COLO829 (cell line): ENCODE results near the gene EMB.
A peak's percentile ranks its signal among the peaks of the same experiment; 100 is the strongest.
"Not testable (repeated sequence)": the region's sequence is repeated elsewhere in the genome, so short reads cannot be mapped to it uniquely, and the experiment has no call there.

Source experiments
- DNase-seq: peaks from one replicate; pipeline ENCODE4 v3.0.0; 2012; ENCODE audit warnings: low spot score

Gene EMB

DNA sequence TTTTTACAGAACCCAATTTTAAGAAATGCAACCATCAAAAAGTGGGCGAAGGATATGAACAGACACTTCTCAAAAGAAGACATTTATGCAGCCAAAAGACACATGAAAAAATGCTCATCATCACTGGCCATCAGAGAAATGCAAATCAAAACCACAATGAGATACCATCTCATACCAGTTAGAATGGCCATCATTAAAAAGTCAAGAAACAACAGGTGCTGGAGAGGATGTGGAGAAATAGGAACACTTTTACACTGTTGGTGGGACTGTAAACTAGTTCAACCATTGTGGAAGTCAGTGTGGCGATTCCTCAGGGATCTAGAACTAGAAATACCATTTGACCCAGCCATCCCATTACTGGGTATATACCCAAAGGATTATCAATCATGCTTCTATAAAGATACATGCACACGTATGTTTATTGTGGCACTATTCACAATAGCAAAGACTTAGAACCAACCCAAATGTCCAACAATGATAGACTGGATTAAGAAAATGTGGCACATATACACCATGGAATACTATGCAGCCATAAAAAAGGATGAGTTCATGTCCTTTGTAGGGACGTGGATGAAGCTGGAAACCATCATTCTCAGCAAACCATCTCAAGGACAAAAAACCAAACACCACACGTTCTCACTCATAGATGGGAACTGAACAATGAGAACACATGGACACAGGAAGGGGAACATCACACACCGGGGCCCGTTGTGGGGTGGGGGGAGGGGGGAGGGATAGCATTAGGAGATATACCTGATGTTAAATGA, 19.7 kb downstream of the EMB start:
- not testable (repeated sequence) for DNase-seq

GRCh38 chr5:50420343-50420935, 20.6 kb downstream of the EMB start:
- no peak for DNase-seq

DNA sequence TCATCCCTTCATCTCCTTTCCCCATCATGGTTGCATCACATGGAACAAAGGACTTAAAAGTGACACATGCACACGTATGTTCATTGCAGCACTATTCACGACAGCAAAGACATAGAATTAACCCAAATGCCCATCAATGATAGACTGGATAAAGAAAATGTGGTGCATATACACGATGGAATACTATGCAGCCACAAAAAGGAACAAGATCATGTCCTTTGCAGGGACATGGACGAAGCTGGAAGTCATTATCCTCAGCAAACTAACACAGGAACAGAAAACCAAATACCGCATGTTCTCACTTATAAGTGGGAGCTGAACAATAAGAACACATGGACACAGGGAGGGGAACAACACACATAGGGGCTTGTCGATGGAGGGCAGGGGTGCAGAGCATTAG, 21.4 kb downstream of the EMB start:
- DNase-seq: not testable (repeated sequence)

- not testable (repeated sequence) for DNase-seq
Measured at GRCh38 chr5:50416637-50417036, 24.5 kb downstream of the EMB start.

DNA sequence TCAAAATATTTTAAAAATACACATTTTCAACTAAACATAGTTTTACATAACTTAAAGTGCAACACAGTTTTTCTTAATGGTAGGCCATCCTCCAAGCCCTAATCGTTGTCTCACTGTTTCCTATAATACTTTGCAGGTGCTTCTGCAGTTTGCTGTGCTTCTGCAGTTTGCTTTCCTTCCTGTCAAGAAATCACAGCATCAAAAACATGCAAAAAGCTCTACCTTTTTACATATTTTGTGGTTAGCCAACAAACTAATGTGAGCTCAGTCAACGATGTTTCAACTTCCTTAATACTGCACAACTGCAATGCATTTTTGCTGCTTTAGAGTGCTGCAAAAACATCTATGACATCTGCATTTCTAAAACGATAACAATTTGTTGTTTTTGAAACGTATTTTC, 25.2 kb downstream of the EMB start:
- DNase-seq: no peak

DNA sequence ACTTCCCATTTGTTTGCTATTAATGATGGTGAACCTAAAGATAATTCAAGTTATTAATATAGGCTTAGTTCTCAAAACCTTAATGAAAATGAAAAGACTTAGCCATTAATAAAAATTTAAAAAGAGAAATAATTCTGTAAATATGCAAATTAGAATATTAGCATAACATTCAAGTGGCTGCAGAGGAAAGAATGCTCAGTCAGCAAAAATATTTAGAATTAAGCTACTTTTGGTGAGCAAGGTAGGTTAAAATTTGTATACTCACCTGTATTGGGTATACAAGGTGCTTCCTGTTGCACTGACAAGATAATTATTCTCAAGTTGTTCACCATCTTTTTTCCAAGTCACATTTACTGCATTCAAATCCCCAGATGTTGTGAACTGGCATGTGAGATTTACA, 30.2 kb downstream of the EMB start:
- not testable (repeated sequence) for DNase-seq

DNA sequence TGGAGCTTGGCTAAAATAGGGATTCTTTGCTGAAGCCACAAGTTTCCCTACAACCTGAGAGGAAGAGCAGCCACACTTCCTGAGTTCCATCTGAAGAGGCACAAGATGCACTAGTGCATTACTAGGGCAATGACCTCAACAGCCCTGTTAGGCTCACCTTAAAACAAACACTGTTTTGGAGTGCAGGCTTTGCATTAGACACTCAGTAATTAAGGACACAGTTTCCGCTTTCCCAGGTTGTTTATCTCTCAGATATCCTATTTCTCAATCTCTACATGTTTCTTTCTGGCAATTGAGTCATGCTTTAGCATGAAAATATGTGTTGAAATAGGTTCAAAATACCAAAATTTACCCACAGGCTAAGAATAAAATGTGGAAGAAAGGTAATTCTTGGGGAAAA, 34.2 kb downstream of the EMB start:
- no peak for DNase-seq

- no peak for DNase-seq
Measured at GRCh38 chr5:50401336-50401735, 39.8 kb downstream of the EMB start.

DNA sequence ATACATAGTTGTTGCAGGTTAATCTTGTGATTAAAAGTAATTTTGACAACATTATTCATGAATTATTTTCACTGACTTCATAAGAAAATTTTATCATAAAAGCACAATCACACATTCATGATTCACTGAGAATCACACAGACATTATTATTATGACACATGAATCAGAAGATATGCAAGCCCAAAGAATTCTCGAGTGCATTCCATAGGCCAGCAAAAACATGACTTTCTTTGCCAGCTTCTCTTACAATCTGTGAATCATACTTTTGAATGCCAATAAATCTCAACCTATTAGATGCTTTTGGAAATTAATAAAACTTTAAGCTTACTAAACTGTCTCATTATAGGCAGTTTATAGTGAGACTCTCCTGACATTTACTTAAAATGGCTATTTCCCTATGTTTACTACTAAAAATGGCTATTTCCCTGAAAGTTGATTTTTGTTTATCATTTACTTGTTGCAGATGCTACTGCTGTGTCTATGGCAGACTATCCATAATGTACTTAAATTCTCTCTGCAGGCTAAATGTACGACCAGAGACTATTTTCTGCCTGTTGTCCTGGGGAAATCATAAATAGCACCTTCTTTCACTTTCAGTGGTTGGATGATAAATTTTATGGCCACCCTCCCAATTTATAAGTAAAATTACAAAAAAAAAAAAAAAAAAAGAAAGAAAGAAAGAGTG, 47.0 kb downstream of the EMB start:
- peak; percentile 25 for DNase-seq

GRCh38 chr5:50392289-50392688, 48.8 kb downstream of the EMB start:
- DNase-seq: not testable (repeated sequence)

DNA sequence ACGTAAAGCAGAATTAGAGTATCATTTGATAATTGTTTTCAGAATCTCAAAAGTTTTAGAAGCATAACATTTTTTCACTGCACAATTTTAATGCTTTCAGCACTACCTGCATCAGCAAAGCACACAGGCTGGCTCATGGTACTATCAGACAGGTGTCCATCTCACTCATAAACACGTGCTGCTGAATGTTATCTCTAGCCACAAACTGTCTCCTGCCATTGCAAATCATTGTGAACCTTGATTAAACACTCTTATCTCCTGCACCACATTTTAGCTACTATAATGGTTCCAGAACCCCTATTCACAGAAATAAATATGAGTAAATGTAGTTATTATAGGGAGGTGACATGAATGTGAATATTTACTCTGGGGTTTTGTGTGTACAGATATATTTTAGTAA, 56.7 kb downstream of the EMB start:
- DNase-seq: not testable (repeated sequence)

- DNase-seq: not testable (repeated sequence)
Measured at GRCh38 chr5:50376696-50377095, 64.4 kb downstream of the EMB start.

DNA sequence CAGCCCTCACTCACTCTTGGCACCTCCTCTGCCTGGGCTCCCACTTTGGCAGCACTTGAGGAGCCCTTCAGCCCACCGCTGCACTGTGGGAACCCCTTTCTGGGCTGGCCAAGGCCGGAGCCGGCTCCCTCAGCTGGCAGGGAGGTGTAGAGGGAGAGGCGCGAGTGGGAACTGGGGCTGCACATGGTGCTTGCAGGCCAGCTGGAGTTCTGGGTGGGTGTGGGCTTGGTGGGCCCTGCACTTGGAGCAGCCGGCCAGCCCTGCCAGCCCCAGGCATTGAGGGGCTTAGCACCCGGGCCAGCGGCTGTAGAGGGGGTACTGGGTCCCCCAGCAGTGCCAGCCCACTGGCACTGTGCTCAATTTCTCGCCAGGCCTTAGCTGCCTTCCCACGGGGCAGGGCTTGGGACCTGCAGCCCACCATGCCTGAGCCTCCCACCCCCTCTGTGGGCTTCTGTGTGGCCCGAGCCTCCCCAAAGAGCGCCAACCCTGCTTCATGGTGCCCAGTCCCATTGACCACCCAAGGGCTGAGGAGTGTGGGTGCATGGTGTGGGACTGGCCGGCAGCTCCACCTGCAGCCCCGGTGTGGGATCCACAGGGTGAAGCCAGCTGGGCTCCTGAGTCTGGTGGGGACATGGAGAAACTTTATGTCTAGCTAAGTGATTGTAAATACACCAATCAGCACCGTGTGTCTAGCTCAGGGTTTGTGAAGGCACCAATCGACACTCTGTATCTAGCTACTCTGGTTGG, 71.6 kb downstream of the EMB start:
- not testable (repeated sequence) for DNase-seq

DNA sequence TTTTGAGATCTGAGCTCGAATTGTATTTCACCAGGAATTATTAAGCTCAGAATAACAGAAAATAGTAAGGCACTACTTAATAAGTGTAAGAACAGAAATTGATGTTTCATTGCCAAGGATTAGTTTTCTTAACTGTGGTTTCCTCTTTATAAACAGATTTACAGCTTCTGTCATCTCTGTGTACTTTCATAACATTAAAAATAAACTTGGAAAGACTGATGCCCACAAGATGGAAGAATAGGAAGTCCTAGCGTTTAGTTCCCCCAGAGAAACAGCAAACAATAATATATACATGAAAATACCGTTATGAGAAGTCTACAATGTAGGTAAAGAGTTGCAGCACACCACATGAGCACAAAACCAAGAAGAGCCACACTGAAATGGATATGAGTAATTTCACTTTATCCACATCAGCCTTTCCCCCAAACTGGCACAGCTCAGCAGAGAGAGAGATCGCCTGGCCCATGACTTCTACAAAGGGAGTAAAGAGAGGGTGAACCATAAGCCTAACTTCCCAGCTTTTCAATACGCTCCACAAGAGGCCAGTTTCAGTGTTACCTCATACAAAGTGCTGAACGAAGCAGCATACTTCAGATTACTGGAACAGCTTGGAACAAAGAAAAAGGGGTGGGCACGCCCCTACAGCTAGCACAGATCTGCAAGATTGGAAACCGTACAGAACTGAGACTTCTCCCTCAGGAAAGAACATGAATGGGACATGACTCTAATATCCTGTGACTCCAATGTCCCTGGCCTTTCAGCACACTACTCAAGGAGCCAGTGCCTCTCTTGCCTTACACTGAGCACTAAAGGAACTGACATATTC, 75.4 kb downstream of the EMB start:
- no peak for DNase-seq

- DNase-seq: not testable (repeated sequence)
Measured at GRCh38 chr5:50364535-50365309, 76.4 kb downstream of the EMB start.

DNA sequence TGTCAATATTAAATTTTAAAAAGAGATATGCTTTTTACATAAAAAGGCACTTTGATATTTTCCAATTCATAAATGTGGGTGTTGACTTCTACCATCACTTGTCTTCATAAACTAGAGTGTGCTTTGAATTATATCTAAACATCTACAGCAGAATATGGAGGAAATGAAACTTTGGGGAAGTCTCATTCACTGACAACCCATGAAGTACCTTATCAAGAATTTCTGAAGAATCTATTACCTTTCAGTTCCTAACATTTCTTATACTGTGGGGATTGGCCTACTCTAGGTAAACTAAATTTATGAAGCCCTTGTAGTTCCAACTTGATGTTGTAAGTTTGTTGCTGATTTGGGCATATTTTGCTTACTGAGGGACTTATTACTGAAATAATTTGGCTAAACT, 81.9 kb downstream of the EMB start:
- no peak for DNase-seq

DNA sequence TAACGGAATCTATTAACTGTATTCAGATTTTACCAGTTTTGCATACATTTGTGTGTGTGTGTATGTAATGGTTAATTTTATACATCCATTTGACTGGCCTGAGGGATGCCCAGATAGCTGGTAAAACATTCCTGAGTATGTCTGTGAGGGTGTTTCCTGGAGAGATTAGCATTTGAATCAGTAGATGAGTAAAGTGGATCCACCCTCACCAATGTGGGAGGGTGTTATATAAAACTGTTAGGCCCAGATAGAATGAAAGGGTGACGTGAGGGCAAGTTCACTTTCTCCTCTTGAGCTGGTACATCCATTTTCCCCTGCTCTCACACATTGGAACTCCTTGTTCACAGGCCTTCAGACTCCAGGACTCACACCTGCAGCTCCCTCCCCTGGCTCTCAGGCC, 88.7 kb downstream of the EMB start:
- no peak for DNase-seq
